Thyroid gland (tissue), 4 donors: ENCODE measurements around the gene LGI4. TPM values are rescaled to one million over a fixed set of nuclear protein-coding genes. Genes with fewer than 3 reads are reported as not detected.

Experiments used
- DNase-seq, 2 donors: peaks; one replicate each; pipeline ENCODE4 v3.0.0-alpha.2; 2019
- H3K27ac ChIP-seq, 3 donors: fragments of 200-600 bp; sonication (generic); 1 replicate in 2 of 3; 2 replicates in 1 of 3; pipeline ENCODE4 v1.5.1; 2016 to 2019; ENCODE audit warnings: mild to moderate bottlenecking in 1 of 3, moderate library complexity in 1 of 3
- H3K27me3 ChIP-seq: fragments of 200-600 bp; sonication (generic); one replicate; pipeline ENCODE4 v1.5.1; 2019
- H3K36me3 ChIP-seq, 2 donors: fragments of 200-600 bp; sonication (generic); one replicate each; pipeline ENCODE4 v1.5.1; 2016 to 2019
- H3K4me1 ChIP-seq, 2 donors: fragments of 200-600 bp; sonication (generic); one replicate each; pipeline ENCODE4 v1.5.1; 2017 to 2019
- H3K4me3 ChIP-seq, 3 donors: fragments of 200-600 bp; sonication (generic); replicated peaks in 1 of 3; 1 replicate in 2 of 3; 2 replicates in 1 of 3; pipeline ENCODE4 v1.5.1; 2016; ENCODE audit warnings: mild to moderate bottlenecking in 1 of 3
- H3K9me3 ChIP-seq: fragments of 200-600 bp; sonication (generic); one replicate; pipeline ENCODE4 v1.5.1; 2017
- POLR2A ChIP-seq, 2 donors: fragments of 450-650 bp; IDR thresholded peaks; one replicate each; pipeline ENCODE4 v1.6.1; 2017; ENCODE audit warnings: antibody characterized with exemption in 2 of 2, mild to moderate bottlenecking in 2 of 2, moderate library complexity in 1 of 2
- WGBS, 2 donors: methylation state at CpG; one replicate each; pipeline ENCODE4 v1.1.5; 2017; 5-methylcytosine and 5-hydroxymethylcytosine counted together
- intact Hi-C: fragments of 100-400 bp; cut with DNase I; formaldehyde crosslinking; loops from one replicate; pipeline ENCODE4 v1.15.1; 2023
- total RNA-seq, 4 donors: library from RNA; depleted of rRNA; stranded (reverse); fragments of >200 nt; gene quantifications; one replicate each; pipeline ENCODE4 v1.2.3, GENCODE V29; 2016
- TF ChIP-seq, protein P1 (sequence below), 6 experiments: fragments of 200-600 bp in 3 of 6; fragments of 450-650 bp in 3 of 6; sonication (generic) in 3 of 6; IDR thresholded peaks; one replicate each; pipeline ENCODE4 v1.5.1; 2016 to 2019; ENCODE audit warnings: antibody characterized with exemption in 6 of 6, mild to moderate bottlenecking in 2 of 6, inconsistent platforms in 1 of 6, moderate library complexity in 1 of 6

The LGI4 gene
- total RNA-seq, 4 donors from 2014 or later, result 3.2 to 10.9 (median 6.9) TPM

DNA sequence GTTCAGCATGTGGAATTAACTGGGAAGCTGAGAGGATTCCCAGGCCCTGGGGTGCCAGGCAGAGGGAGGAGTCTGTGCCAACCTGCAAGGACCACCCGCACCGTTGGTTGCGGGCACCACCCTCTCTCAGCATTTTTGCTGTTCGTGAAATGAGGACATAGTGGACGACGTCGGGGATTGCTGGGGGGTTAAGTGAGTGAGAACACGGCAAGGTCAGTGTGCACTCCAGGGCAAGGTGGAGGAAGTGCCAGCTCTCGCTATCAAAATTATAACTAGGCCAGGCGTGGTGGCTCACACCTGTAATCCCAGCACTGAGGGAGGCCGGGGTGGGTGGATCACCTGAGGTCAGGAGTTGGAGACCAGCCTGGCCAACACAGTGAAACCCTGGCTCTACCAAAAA, 17.1 kb downstream of the LGI4 start:
- Histone ChIP-seq H3K27me3 (no peaks in the 10 kb centered on the region), H3K36me3 (no peaks in the 10 kb centered on the region), H3K4me3 (no peak overlapping the region), H3K9me3 (no peaks in the 10 kb centered on the region), H3K4me1 (peaks cover 0 to 5% of the 10 kb centered on the region in 2 donors), H3K27ac (no peak overlapping the region)
- intact Hi-C loops, result no loop called here
- DNase-seq, result no peak
- TF ChIP-seq, protein P1, sequence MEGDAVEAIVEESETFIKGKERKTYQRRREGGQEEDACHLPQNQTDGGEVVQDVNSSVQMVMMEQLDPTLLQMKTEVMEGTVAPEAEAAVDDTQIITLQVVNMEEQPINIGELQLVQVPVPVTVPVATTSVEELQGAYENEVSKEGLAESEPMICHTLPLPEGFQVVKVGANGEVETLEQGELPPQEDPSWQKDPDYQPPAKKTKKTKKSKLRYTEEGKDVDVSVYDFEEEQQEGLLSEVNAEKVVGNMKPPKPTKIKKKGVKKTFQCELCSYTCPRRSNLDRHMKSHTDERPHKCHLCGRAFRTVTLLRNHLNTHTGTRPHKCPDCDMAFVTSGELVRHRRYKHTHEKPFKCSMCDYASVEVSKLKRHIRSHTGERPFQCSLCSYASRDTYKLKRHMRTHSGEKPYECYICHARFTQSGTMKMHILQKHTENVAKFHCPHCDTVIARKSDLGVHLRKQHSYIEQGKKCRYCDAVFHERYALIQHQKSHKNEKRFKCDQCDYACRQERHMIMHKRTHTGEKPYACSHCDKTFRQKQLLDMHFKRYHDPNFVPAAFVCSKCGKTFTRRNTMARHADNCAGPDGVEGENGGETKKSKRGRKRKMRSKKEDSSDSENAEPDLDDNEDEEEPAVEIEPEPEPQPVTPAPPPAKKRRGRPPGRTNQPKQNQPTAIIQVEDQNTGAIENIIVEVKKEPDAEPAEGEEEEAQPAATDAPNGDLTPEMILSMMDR (IDR thresholded peaks at IDR 0.05), result no peak
- TF ChIP-seq POLR2A (IDR thresholded peaks at IDR 0.05), result no peak
- 79 to 83% methylated on average over 11 of the region's 11 CpGs for WGBS, 2 donors

DNA sequence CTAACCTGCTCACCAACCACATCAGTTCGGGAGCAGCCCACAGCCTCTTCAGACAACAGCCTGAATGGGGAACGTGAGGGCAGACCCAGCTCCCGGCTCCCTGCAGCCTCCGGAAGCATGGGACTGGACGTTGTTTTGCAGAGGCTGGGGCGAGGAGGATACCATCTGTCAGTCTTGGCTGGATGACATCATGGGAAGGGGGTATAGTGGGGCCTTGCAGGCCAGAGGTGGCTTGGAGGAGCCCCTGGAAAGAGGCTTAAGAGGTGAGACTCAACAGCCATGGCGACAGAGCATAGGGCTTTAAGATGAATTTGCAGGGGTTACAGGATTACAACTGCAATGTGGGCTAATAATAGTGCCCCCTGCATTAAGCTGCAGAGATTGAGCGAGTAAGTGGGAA, 17.7 kb downstream of the LGI4 start:
- Histone ChIP-seq H3K4me1 (peaks cover 0 to 5% of the 10 kb centered on the region in 2 donors), H3K36me3 (no peaks in the 10 kb centered on the region), H3K9me3 (no peaks in the 10 kb centered on the region), H3K4me3 (no peak overlapping the region), H3K27me3 (no peaks in the 10 kb centered on the region), H3K27ac (no peak overlapping the region)
- intact Hi-C loops, result no loop called here
- DNase-seq, result no peak
- WGBS, 2 donors, result 53 to 64% methylated on average over 4 of the region's 8 CpGs
- TF ChIP-seq POLR2A (IDR thresholded peaks at IDR 0.05), result no peak
- TF ChIP-seq, protein P1 (IDR thresholded peaks at IDR 0.05), result no peak

DNA sequence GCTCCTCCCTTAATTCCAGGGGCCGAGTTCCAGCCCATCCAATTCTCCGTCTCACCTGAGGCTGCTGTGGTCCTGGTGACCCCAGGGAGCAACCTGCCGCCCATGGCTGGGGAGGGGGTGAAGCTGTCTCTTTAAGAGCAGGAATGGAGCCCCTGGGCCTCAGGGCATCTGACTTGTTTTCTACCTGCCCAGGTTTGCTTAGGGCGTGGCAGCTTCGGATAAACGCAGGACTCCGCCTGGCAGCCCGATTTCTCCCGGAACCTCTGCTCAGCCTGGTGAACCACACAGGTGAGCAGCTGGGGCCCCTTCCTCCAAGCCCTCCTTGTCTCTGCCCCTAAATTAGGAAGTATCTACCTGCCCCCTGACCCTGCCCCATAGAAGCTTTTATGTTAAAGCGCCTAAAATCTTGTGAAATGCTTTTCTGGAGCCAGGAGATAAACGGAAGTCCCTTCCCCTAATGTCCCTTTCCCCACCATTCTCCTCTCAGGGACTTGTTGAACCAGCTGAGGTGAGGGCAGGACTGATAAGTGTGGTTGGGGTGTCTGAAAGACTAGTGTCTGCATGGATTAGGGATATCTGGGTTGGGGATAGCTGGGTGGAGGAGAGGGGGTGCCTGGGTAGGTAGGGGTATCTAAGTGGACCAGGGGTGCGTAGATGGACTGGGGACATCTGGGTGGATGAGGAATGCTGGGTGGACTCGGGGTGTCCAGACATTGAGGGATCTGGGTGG, 18.6 kb downstream of the LGI4 start:
- Histone ChIP-seq H3K27me3 (no peaks in the 10 kb centered on the region), H3K27ac (no peak overlapping the region), H3K4me3 (no peak overlapping the region), H3K9me3 (no peaks in the 10 kb centered on the region), H3K36me3 (no peaks in the 10 kb centered on the region), H3K4me1 (peaks cover 0 to 5% of the 10 kb centered on the region in 2 donors)
- WGBS, 2 donors, result 69 to 75% methylated on average over 13 of the region's 13 CpGs
- no peak for TF ChIP-seq POLR2A (IDR thresholded peaks at IDR 0.05)
- TF ChIP-seq, protein P1 (IDR thresholded peaks at IDR 0.05), result no peak
- DNase-seq, result no peak
- intact Hi-C loops, result no loop called here

DNA sequence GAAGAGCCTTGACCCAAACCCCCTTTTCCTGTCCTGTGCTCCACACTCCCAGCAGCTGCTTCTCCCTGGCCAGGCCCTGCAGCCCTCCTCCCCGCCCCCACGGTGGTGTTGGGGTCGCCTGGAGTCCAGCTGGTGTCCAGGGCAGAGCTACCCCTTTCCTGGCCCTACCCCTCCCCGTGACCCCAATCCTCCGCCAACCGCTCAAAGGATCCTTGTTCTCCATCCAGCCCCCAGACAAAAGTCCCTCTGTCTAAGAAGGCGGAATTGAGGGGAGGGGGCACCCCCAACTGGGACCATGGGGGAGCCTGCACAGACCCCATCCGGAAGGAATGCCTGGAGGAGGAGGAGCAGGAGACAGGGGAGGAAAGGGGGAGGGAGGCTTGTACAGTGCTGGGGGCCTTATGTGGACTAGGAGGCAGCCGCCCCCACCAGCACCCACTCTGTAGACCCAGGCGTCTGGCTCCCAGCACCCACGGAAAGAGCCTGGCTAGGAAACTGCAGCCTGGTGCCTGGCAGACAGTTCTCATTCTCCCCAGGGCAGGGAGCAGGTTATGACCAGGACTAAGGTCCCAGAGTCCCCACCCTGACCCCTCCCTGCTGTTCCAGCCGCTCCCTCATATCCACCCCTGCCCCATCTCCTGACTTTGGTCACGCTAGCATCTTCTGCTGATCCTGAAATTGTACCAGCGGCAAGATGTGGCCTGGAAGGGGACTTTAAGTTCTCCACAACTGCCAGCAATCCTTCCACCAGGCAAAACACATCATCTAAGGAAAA, 19.5 kb downstream of the LGI4 start, which contains the start of gene FXYD3:
Gene FXYD3, plus strand, starts transcription at position 647 of the 775 bp plus-strand sequence. CDS start 3,554 bp downstream, outside the sequence.
- TF ChIP-seq POLR2A (IDR thresholded peaks at IDR 0.05), result no peak
- TF ChIP-seq, protein P1 (IDR thresholded peaks at IDR 0.05), result no peak
- DNase-seq, result no peak
- H3K27me3 ChIP-seq, result no peaks in the 10 kb centered on the region
- no peak within 1 kb of the TSS for H3K4me3 ChIP-seq
- no peaks in the 10 kb centered on the region for H3K36me3 ChIP-seq
- no peaks in the 10 kb centered on the region for H3K9me3 ChIP-seq
- H3K4me1 ChIP-seq, result peaks cover 0 to 5% of the 10 kb centered on the region in 2 donors
- WGBS, 2 donors, result 64 to 71% methylated on average over 14 of the region's 14 CpGs
- no peak within 1 kb of the TSS for H3K27ac ChIP-seq
- intact Hi-C loops, result no loop called here
